Activated T-cell treated with anti-CD3 and anti-CD28 coated beads, Interleukin-2, amount 50 U/mL, for 1 hour (primary cell): Measurements from ENCODE around the gene LMNB1.
A peak's percentile ranks its signal among the peaks of the same experiment; 100 is the strongest.
"Not testable (repeated sequence)": the region's sequence is repeated elsewhere in the genome, so short reads cannot be mapped to it uniquely, and the experiment has no call there.

Source experiments
- DNase-seq: peaks from one replicate; pipeline ENCODE4 v3.0.0-alpha.2; 2020

The LMNB1 gene

DNA sequence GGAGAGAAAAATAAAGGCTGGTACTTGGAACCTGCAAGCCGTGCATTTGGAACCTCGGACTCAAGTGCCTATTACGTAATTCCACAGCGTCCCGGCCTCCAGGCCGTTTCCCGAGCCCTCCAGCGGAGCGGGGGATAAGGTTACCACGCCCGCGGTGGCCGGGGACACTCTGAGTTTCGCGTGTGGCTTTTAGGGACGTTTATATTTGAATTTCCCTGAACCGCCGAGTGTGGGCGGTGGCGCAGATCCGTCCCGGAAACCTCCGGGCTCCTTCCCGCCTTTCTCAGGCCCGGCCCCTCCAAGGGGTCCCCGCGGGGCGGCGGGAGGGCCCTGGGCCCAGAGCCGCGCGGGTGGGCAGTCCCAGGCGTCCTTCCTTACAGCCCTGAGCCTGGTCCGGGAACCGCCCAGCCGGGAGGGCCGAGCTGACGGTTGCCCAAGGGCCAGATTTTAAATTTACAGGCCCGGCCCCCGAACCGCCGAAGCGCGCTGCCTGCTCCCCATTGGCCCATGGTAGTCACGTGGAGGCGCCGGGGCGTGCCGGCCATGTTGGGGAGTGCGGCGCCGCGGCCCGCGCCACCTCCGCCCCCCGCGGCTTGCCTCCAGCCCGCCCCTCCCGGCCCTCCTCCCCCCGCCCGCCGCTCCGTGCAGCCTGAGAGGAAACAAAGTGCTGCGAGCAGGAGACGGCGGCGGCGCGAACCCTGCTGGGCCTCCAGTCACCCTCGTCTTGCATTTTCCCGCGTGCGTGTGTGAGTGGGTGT is at the start of gene LMNB1:
Gene LMNB1, plus strand, starts transcription at position 638 of the 758 bp plus-strand sequence. CDS start 373 bp downstream, outside the sequence.
- DNase-seq = peak; percentile 96

DNA sequence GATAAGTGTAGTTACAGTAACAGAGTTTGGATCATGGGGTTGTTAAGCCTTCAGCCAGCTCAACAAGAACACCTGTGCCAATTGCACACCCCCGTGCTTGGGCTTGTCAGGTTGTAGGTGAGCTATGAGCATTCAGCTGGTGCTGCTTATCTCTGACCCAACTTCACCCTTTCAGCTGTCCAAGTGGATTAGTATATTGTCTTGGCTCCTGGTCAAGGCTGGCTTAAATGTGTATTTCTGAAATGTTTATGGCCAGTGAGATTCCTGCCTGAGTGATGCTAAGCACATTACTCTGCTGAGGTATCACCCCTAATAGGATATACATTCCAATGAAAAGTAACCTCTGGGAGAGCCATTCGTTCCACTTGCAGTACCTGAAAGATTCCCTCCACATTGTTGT is 44.2 kb upstream of the LMNB1 start:
- no peak for DNase-seq

DNA sequence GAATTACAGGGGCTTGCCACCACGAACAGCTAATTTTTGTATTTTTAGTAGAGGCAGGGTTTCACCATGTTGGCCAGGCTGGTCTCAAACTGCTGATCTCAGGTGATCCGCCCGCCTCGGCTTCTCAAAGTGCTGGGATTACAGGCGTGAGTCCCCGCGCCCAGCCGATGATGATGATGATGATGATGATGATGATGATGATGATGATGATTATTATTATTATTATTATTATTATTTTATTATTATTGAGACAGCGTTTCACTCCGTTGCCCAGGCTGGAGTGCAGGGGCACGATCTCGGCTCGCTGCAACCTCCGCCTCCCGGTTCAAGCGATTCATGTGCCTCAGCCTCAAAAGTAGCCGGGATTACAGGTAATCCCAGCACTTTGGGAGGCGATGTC is 42.4 kb upstream of the LMNB1 start:
- not testable (repeated sequence) for DNase-seq

GRCh38 chr5:126736141-126736540 is 40.8 kb upstream of the LMNB1 start:
- DNase-seq = no peak

- no peak for DNase-seq
Observed at GRCh38 chr5:126741361-126741760, 35.6 kb upstream of the LMNB1 start.

DNA sequence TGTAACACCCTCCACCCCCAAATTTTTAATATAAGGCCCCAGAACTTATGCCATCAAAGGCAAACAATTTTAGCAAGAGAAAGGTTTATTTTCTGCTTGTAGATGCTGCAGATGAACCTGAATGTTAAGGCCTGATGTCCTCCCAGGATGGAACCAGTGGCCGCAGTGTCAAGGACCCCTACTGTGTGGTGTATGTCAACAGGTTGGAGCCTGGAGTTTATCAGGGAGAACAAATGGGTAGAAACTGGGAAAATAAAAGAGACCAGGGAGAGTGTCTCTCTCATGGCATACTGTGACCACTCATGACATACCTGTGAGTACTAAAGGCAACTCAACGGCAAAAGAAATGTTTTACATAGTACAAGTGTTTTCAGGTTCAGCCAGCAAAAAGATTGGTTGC is 34.5 kb upstream of the LMNB1 start:
- DNase-seq = no peak

DNA sequence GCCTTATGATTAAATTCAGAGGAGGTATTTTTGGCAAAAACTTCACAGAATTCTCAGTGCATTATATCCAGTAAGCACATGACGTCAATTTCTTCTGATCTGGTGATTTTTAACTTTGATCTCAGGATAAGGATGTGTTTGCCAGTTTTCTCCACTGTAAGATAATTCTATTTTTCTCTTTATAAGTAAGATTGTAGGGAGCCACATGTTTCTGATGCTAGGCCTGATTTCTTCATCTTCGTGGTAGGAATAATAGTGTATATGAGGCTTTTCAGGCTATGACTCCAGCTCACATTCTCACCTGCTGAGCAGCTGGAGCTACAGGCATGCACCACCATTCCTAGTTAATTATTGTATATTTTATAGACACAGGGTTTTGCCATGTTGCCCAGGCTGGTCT is 32.1 kb upstream of the LMNB1 start:
- DNase-seq = no peak

DNA sequence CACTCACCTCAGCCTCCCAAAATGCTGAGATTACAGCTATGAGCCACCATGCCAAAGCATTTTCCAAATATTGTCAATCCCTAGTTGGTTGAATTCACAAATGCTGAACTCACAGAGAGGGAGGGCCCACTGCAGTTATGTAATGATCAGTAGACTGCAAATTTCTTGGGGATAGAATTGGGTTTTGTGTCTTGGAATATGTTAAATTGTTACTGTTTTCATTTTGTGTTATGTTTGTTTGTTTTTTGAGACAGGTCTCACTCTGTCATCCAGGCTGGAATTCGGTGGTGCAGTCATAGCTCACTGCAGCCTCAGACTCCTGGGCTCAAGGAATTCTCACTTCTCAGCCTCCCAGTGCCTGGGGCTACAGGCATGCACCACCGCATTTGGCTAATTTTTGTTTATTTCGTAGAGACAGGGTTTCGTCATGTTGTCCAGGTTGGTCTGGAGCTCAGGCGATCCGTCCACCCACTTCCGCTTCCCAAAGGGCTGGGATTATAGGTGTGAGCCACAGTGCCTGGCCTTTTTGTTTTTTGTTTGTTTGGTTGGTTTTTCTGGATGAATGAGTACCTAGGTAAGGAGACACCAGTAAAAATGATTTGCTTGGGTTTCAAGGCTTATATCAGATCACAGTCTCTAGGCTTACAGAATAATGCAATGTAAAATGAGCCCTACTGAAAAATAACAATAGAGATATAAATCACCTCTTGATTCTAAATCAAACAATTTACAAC is 31.5 kb upstream of the LMNB1 start:
- DNase-seq = no peak

GRCh38 chr5:126746290-126746689 is 30.6 kb upstream of the LMNB1 start:
- no peak for DNase-seq

DNA sequence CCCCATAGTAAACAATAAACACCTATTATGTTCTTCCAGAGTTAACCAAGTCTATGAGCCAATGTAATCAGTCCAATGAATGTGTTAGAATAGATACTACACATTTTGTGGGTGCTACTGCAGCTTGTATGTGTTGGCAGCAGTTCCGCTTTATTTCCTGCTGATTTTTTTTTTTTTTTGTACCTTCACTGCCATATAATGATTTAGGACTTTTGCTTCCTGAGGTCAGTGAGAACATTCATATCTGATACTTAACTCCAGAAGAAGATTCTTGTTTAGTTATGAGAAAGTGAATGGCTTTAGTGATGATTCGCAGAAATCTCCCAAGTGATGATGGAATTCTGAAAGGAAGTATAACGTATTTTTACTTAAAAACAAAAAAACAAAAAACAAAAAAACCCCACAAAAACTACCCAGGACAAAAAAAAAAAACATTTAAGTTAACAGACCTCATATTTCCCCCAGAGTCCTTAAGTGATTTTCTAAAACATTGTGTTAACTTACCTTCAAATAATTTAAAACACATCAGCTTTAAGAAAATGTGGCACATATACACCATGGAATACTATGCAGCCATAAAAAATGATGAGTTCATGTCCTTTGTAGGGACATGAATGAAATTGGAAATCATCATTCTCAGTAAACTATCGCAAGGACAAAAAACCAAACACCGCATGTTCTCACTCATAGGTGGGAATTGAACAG is 24.7 kb upstream of the LMNB1 start:
- DNase-seq = no peak

DNA sequence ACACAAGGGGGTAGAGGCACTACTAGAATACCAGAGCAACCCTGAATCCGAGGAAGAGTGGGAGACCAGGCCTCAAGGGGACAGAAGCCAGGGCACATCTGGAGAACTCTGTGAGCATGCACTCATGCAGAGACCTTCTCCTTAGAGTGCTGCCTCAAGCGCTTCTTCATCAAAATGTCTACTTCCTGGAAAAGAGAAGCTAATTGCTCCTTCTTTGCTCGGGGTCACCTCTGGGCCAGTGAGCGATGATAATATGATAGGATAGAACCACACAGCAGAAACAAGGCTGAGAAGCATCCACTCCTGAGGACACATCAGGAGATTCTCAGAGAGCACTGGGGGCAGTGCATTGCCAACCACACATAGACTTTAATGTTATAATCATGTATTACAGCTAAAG is 23.7 kb upstream of the LMNB1 start:
- no peak for DNase-seq

DNA sequence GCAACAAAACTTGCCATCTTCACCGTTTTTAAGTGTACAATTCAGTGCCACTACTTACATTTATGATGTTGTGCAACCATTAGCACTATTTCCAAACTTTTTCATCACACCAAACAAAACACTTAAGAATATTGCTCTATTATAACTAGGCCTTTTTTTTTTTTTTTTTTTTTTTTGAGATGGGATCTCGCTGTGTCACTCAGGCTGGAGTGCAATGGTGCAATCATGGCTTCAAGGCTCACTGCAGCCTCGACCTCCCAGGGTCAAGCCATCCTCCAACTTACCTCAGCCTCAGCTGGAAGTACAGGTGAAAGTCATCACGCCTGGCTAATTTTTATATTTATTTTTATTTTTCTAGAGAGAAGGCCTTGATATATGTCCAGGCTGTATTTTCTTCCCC is 22.3 kb upstream of the LMNB1 start:
- DNase-seq = no peak

GRCh38 chr5:126755593-126755992 is 21.3 kb upstream of the LMNB1 start:
- no peak for DNase-seq

DNA sequence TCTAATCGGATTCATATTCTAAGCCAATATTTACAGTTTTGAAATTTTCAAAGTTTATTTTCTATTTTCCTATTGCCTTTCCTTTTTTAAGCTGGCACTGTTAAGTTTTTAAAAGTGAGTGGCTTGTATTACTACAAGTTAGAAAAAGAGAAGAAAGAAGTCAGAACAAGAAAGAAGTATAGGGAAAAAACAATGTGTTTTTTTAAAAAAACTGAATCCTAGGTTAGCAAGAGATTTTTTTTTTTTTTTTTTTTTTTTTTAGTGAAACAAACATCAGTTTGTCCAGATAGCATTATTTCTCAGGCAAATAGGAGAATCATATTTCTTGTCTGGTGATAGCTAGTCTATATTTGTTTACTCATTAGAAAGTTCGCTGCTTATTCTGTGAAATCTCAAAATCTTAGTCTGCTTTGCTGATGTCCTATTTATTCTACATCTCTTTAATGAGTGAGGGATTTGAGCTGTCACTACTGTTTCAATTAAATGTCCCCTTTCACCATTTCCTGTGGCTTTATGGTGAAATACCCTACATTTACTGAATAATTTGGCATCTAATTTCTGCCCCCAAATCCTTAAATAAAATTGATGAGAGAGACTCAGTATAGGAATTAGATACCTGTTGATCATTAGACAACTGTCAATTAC is 19.1 kb upstream of the LMNB1 start:
- no peak for DNase-seq

- DNase-seq = no peak
Observed at GRCh38 chr5:126763371-126763770, 13.6 kb upstream of the LMNB1 start.

DNA sequence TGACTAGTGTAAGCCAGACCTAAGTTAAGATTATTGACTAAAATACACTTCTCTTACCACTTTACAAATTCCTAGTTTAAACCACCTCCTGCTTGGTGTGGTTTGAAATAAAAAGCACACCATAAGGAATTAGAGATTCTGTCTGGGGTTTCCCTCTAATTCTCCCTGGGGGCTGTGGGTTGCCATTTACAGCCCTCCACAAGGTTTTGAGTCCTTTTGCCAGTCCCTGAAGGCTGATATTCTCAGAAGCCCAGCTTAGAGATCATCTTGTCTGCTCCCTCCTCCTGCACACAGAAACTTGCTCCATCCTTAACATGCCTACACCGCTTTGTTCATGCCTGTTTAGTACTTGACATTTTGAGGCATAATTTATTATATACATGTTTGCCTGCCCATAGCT is 7.2 kb upstream of the LMNB1 start:
- no peak for DNase-seq

GRCh38 chr5:126773536-126773935 is 3.4 kb upstream of the LMNB1 start:
- not testable (repeated sequence) for DNase-seq

GRCh38 chr5:126774595-126774994 is 2.3 kb upstream of the LMNB1 start:
- DNase-seq = not testable (repeated sequence)

GRCh38 chr5:126777257-126777974 is 480 bp downstream of the LMNB1 start:
- peak; percentile 72 for DNase-seq

- DNase-seq = peak; percentile 89
Observed at GRCh38 chr5:126777975-126778674, 1.2 kb downstream of the LMNB1 start.

DNA sequence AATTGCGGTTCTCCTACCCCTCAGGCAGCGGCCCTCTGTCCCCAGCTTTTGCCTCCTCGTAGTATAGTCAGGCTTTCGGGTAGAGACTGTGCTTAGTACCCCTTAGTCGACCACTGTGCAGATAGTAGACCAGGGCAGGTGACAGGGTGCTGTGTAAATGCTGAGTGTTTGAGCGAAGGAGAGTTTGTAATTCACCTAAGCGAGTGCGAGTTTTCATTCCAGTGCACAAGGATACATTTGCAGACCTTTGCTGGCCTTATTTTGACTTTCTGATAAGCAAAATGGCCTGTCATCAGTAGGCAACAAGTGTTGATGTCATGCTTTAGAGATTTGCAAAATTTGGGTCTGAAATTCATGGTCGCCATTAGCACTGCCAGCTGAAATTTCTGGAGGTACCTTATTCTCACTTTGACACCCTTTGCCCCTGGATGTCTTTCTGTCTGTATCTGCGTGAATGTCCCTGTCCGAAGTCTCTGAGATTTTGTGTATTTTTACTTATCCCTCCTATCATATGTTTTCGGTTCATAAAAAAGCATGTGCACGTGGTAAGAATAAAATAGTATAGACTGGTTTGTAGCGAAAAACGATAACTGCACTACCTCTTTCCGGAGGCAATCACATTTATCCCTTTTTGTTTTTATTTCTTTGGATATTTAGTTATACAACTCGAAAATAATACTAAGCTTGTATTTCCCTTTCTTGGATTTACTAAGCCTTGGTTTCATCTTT is 1.9 kb downstream of the LMNB1 start:
- DNase-seq = no peak
